ENCODE data around the gene TRIM29.

DNA sequence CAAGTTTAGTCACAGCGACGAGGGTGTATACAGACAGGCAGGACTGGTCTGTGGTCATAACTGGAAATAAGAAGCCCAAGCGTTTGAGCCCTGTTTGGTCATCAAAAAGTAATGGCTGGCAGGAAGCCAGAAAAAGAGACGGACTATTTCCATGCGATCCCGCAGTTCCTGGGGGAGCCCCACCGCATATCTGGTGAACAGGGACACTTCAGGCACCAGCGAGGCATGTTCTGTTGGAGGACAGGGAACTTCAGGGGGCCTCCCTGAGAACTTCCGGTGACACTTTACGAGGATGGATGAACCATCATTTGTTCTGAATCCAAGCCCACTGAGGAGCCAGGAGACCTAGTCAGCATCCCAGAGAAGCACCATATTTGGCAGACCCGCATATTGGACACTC, 29.7 kb upstream of the TRIM29 start:
- no peak for TF ChIP-seq CTCF (conservative IDR thresholded peaks at IDR 0.05; ENCODE audit: low read depth, low read length)
- no peak for TF ChIP-seq MXI1 (IDR thresholded peaks at IDR 0.05; ENCODE audit: borderline replicate concordance, low read depth, low read length)
- no peak for TF ChIP-seq SMC3 (IDR thresholded peaks at IDR 0.05; ENCODE audit: low read depth, low read length)
- TF ChIP-seq POLR2A (IDR thresholded peaks at IDR 0.05; ENCODE audit: low read depth, low read length) = no peak
- no peak for TF ChIP-seq FOS (IDR thresholded peaks at IDR 0.05; ENCODE audit: low read depth, low read length)
- no peak for TF ChIP-seq CEBPB (IDR thresholded peaks at IDR 0.05; ENCODE audit: low read depth, low read length)
- TF ChIP-seq CHD1 (IDR thresholded peaks at IDR 0.05; ENCODE audit: low read depth, low read length) = no peak
- TF ChIP-seq, protein P1, sequence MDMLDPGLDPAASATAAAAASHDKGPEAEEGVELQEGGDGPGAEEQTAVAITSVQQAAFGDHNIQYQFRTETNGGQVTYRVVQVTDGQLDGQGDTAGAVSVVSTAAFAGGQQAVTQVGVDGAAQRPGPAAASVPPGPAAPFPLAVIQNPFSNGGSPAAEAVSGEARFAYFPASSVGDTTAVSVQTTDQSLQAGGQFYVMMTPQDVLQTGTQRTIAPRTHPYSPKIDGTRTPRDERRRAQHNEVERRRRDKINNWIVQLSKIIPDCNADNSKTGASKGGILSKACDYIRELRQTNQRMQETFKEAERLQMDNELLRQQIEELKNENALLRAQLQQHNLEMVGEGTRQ (IDR thresholded peaks at IDR 0.05; ENCODE audit: low read depth, low read length) = no peak
- no peak for TF ChIP-seq RCOR1 (IDR thresholded peaks at IDR 0.05; ENCODE audit: insufficient replicate concordance, low read length)
- no peak for TF ChIP-seq RFX5 (IDR thresholded peaks at IDR 0.05; ENCODE audit: low read depth, low read length)

Data from IMR-90 (cell line).